Calu3 (cell line): ENCODE measurements around the gene TSHZ2. TPM values are rescaled to one million over a fixed set of nuclear protein-coding genes. Genes with fewer than 3 reads are reported as not detected.

Experiments used
- BruUV-seq: library from RNA; stranded (reverse); fragments of 400-500 nt; replicated peaks from 2 replicates; lab custom pipeline; 2021; lab: Mats Ljungman, UMichigan
- CTCF ChIA-PET: fragments of 300-600 bp; sonication (Branson Sonifier 250); formaldehyde crosslinking; loops from one replicate; lab custom pipeline; 2022; ENCODE audit warnings: antibody characterized with exemption; lab: Charles Lee
- DNase-seq: peaks from one replicate; pipeline ENCODE4 v3.0.0; 2022
- H3K27ac Mint-ChIP-seq: one replicate; pipeline ENCODE4 v1.8.0; 2022; ENCODE audit warnings: mixed read lengths; ENCODE audit not compliant: unreplicated experiment
- H3K27me3 Mint-ChIP-seq: one replicate; pipeline ENCODE4 v1.8.0; 2022; ENCODE audit warnings: mixed read lengths; ENCODE audit not compliant: unreplicated experiment
- H3K36me3 Mint-ChIP-seq: one replicate; pipeline ENCODE4 v1.8.0; 2022; ENCODE audit warnings: mild to moderate bottlenecking, moderate library complexity, mixed read lengths; ENCODE audit not compliant: insufficient read depth, unreplicated experiment
- H3K4me1 Mint-ChIP-seq: one replicate; pipeline ENCODE4 v1.8.0; 2022; ENCODE audit warnings: mild to moderate bottlenecking, low read depth, mixed read lengths; ENCODE audit not compliant: unreplicated experiment
- H3K4me3 Mint-ChIP-seq: one replicate; pipeline ENCODE4 v1.8.0; 2022; ENCODE audit warnings: mild to moderate bottlenecking, low read depth, moderate library complexity, mixed read lengths; ENCODE audit not compliant: unreplicated experiment
- H3K9me3 Mint-ChIP-seq: one replicate; pipeline ENCODE4 v1.8.0; 2022; ENCODE audit warnings: low read depth, mixed read lengths; ENCODE audit not compliant: unreplicated experiment
- intact Hi-C: fragments of 100-400 bp; cut with micrococcal nuclease; formaldehyde crosslinking; loops from one replicate; pipeline ENCODE4 v1.10.0; 2022; ENCODE audit not compliant: unreplicated experiment
- total RNA-seq: library from RNA; stranded (reverse); gene quantifications from 2 replicates; pipeline ENCODE4 v1.2.3, GENCODE V29; 2022
- TF ChIP-seq, protein P1 (sequence below): fragments of 200-600 bp; IDR thresholded peaks from one replicate; pipeline ENCODE4 v1.8.0; 2022; ENCODE audit warnings: antibody characterized with exemption; ENCODE audit not compliant: unreplicated experiment

Gene TSHZ2
- total RNA-seq, 1 experiment from 2014 or later = not detected

DNA sequence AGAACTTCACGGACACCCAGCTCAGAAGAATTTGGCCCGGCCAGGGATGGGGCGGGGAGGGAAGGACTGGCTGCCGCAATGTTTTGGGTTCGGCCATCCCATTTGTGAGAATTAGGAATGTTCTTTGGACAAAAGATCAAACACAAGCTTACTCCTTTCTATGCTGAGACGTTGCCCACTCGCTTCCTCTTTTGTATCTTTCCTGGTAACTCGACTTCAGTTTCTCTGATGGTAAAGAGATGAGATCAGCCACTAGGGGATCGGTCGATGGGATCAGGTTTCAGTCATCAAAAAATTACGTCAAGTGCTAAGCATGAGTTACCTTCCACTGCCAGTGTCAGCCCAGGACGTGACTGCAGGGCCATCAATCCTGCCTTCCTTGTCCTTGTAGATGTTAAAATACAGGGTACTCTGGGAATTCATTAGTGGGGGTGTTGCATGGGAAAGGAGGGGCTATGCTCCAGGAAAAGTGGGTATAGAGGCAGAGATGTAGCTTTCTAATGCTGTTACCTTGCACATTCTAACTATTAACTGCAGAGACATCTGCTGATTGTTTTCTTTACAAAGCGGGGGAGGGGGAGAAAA is 190.2 kb downstream of the TSHZ2 start:
- Mint-ChIP-seq H3K9me3 (no peaks in the 10 kb centered on the region), H3K27ac (peak overlapping the region; percentile 11), H3K4me1 (peaks cover 12% of the 10 kb centered on the region), H3K27me3 (peaks cover 6% of the 10 kb centered on the region), H3K4me3 (peak overlapping the region; percentile 9), H3K36me3 (no peaks in the 10 kb centered on the region)
- CTCF ChIA-PET = no interaction called here
- intact Hi-C loops = no loop called here
- TF ChIP-seq, protein P1, sequence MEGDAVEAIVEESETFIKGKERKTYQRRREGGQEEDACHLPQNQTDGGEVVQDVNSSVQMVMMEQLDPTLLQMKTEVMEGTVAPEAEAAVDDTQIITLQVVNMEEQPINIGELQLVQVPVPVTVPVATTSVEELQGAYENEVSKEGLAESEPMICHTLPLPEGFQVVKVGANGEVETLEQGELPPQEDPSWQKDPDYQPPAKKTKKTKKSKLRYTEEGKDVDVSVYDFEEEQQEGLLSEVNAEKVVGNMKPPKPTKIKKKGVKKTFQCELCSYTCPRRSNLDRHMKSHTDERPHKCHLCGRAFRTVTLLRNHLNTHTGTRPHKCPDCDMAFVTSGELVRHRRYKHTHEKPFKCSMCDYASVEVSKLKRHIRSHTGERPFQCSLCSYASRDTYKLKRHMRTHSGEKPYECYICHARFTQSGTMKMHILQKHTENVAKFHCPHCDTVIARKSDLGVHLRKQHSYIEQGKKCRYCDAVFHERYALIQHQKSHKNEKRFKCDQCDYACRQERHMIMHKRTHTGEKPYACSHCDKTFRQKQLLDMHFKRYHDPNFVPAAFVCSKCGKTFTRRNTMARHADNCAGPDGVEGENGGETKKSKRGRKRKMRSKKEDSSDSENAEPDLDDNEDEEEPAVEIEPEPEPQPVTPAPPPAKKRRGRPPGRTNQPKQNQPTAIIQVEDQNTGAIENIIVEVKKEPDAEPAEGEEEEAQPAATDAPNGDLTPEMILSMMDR = no peak
- BruUV-seq = no TSS peak
- DNase-seq = peak; percentile 60

DNA sequence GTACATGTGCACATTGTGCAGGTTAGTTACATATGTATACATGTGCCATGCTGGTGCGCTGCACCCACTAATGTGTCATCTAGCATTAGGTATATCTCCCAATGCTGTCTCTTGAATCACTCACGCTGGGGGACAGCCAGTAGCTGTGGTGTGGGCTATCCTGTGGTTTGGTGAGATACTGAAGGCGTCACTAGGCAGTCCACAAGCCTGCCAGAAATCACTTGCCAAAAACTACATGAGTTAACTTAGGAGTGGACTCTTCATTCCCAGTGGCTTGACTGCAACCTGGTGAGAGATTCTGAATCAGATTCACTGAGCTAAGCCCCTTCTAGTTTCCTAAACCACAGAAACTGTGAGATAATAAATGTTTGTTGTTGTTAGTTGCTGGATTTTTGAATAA is 191.3 kb downstream of the TSHZ2 start:
- Mint-ChIP-seq H3K4me3 (no peak overlapping the region), H3K36me3 (no peaks in the 10 kb centered on the region), H3K27me3 (peaks cover 18% of the 10 kb centered on the region), H3K9me3 (no peaks in the 10 kb centered on the region), H3K27ac (no peak overlapping the region), H3K4me1 (peaks cover 12% of the 10 kb centered on the region)
- intact Hi-C loops = no loop called here
- no TSS peak for BruUV-seq
- CTCF ChIA-PET = interaction anchor here (1.2 kb wide), 1 partner anchor 101 kb away, joined by 3 read pairs; no protein-coding TSS in a partner anchor
- no peak for DNase-seq
- TF ChIP-seq, protein P1 = no peak

DNA sequence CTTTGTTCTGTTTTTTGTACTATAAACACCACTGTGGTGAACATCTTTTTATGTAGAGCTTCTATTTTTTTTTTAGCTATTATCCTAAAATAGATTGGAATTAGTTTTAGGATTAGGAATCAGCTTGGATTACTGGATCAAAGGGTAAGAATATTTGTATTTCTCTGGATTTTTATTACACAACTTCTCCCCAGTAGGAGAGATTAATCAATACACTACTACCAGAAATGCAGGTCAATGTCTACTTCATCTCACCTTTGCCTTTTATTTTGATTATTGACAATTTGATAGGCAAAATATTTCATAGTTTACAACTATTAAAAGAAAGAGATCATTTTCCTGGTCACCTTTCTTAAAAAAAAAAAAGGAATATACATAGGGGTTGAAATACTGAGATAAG is 191.9 kb downstream of the TSHZ2 start:
- CTCF ChIA-PET = interaction anchor here (1.2 kb wide), 1 partner anchor 101 kb away, joined by 3 read pairs; no protein-coding TSS in a partner anchor
- DNase-seq = no peak
- no TSS peak for BruUV-seq
- Mint-ChIP-seq H3K4me1 (peaks cover 12% of the 10 kb centered on the region), H3K27ac (no peak overlapping the region), H3K4me3 (no peak overlapping the region), H3K36me3 (no peaks in the 10 kb centered on the region), H3K9me3 (no peaks in the 10 kb centered on the region), H3K27me3 (peaks cover 23% of the 10 kb centered on the region)
- intact Hi-C loops = no loop called here
- TF ChIP-seq, protein P1 = no peak

DNA sequence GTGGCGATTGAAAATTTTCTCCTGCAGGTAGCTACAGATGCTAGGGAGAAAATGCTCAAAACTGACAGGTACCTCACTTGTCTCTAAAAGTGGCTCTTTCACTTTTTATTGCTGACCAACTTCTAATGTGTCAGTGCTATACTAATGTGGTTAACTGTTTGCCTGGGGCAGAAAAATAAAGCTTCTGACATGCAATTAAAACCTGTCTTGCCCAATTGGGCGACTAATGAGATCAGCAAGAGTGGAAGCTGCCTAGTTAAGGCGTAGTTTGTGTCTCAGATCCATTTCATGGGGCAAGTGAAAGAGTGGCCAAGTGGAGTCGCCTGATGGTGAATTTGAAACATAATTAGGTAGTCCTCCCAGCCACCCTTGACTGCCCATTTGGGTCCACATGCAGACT is 193.3 kb downstream of the TSHZ2 start:
- Mint-ChIP-seq H3K36me3 (no peaks in the 10 kb centered on the region), H3K27me3 (peaks cover 34% of the 10 kb centered on the region), H3K4me1 (peaks cover 12% of the 10 kb centered on the region), H3K27ac (no peak overlapping the region), H3K9me3 (no peaks in the 10 kb centered on the region), H3K4me3 (no peak overlapping the region)
- TF ChIP-seq, protein P1 = no peak
- CTCF ChIA-PET = interaction anchor here (0.6 kb wide), 1 partner anchor 17 kb away, joined by 7 read pairs; no protein-coding TSS in a partner anchor
- DNase-seq = no peak
- no TSS peak for BruUV-seq
- intact Hi-C loops = no loop called here
